MCF 10A (cell line): Measurements from ENCODE around the gene FBXO5. TPM values are rescaled to one million over a fixed set of nuclear protein-coding genes. Genes with fewer than 3 reads are reported as not detected.
"Not testable (repeated sequence)": the region's sequence is repeated elsewhere in the genome, so short reads cannot be mapped to it uniquely, and the experiment has no call there.

Experiments
- BruUV-seq: library from RNA; stranded (reverse); fragments of 400-500 nt; replicated peaks from 2 replicates; lab custom pipeline; 2021; lab: Mats Ljungman, UMichigan
- CTCF ChIA-PET: fragments of 300-600 bp; sonication (Branson Sonifier 250); formaldehyde crosslinking; extraction: SDS; loops from one replicate; lab custom pipeline; 2021; ENCODE audit warnings: antibody characterized with exemption, inconsistent platforms; lab: Yijun Ruan, JAX
- POLR2A ChIA-PET: fragments of 300-600, 350-650 bp; sonication (Branson Sonifier 250); formaldehyde crosslinking; extraction: SDS; loops from one replicate; lab custom pipeline; 2020; ENCODE audit warnings: antibody characterized with exemption, inconsistent platforms; lab: Yijun Ruan, JAX
- DNase-seq: peaks from one replicate; pipeline ENCODE4 v3.0.0-alpha.2; 2018; ENCODE audit not compliant: unreplicated experiment
- H3K27ac Mint-ChIP-seq: one replicate; pipeline ENCODE4 v1.8.0; 2022; ENCODE audit warnings: mild to moderate bottlenecking, low read depth, mixed read lengths; ENCODE audit not compliant: unreplicated experiment
- H3K27me3 Mint-ChIP-seq: one replicate; pipeline ENCODE4 v1.8.0; 2022; ENCODE audit warnings: mixed read lengths; ENCODE audit not compliant: insufficient read depth, unreplicated experiment
- H3K36me3 Mint-ChIP-seq: one replicate; pipeline ENCODE4 v1.8.0; 2022; ENCODE audit warnings: mild to moderate bottlenecking, moderate library complexity, mixed read lengths; ENCODE audit not compliant: insufficient read depth, unreplicated experiment
- H3K4me1 Mint-ChIP-seq: one replicate; pipeline ENCODE4 v1.8.0; 2022; ENCODE audit warnings: mixed read lengths; ENCODE audit not compliant: insufficient read depth, unreplicated experiment
- H3K4me3 Mint-ChIP-seq: one replicate; pipeline ENCODE4 v1.8.0; 2022; ENCODE audit warnings: mild to moderate bottlenecking, moderate library complexity, mixed read lengths; ENCODE audit not compliant: unreplicated experiment
- H3K9me3 Mint-ChIP-seq: one replicate; pipeline ENCODE4 v1.8.0; 2022; ENCODE audit warnings: mixed read lengths; ENCODE audit not compliant: unreplicated experiment
- CTCF ChIP-seq: fragments of 200-600 bp; IDR thresholded peaks from one replicate; pipeline ENCODE4 v1.8.0; 2022; ENCODE audit warnings: antibody characterized with exemption, mild to moderate bottlenecking; ENCODE audit not compliant: unreplicated experiment
- intact Hi-C: fragments of 100-400 bp; cut with micrococcal nuclease; formaldehyde crosslinking; loops from 2 replicates; pipeline ENCODE4 v1.14.1; 2022
- total RNA-seq: library from RNA; stranded (reverse); gene quantifications from 2 replicates; pipeline ENCODE4 v1.2.3, GENCODE V29; 2022

FBXO5 gene
- total RNA-seq, 1 experiment from 2014 or later, result 16.4 TPM

GRCh38 chr6:153001767-153002612 lies 19.1 kb upstream of the FBXO5 start:
- TF ChIP-seq CTCF, result no peak
- Mint-ChIP-seq H3K27ac (peak overlapping the region; percentile 97), H3K9me3 (no peaks in the 10 kb centered on the region), H3K4me3 (peak overlapping the region; percentile 99), H3K36me3 (peaks cover 35% of the 10 kb centered on the region), H3K4me1 (peaks cover 32% of the 10 kb centered on the region), H3K27me3 (no peaks in the 10 kb centered on the region)
- ChIA-PET POLR2A (interaction anchor here (1.3 to 8.0 kb wide), 5 partner anchors 11 to 24 kb away, joined by 4 to 100 read pairs (median 17); partner anchors contain the start of gene FBXO5), CTCF (interaction anchor here (0.5 to 0.6 kb wide), 2 partner anchors 28 to 324 kb away, joined by 3 read pairs; no protein-coding TSS in a partner anchor)
- DNase-seq, result peak; percentile 27
- TSS peak; percentile 63 for BruUV-seq
- intact Hi-C loops, result no loop called here

GRCh38 chr6:153000790-153001189 lies 17.9 kb upstream of the FBXO5 start:
- Mint-ChIP-seq H3K4me1 (peaks cover 37% of the 10 kb centered on the region), H3K36me3 (peaks cover 42% of the 10 kb centered on the region), H3K27ac (peak overlapping the region; percentile 97), H3K4me3 (peak overlapping the region; percentile 99)
- intact Hi-C loops, DNase-seq, H3K9me3 Mint-ChIP-seq, H3K27me3 Mint-ChIP-seq, BruUV-seq: not testable (repeated sequence)
- ChIA-PET CTCF (interaction anchor here (0.7 kb wide), 2 partner anchors 10 to 52 kb away, joined by 3 read pairs; no protein-coding TSS in a partner anchor), POLR2A (interaction anchor here (0.5 to 8.0 kb wide), 7 partner anchors 10 to 600 kb away, joined by 3 to 100 read pairs (median 4); partner anchors contain the start of gene FBXO5)

- POLR2A ChIA-PET, result interaction anchor here (0.7 to 8.0 kb wide), 6 partner anchors 9 to 1059 kb away, joined by 3 to 100 read pairs (median 10); partner anchors contain the start of gene FBXO5
- peaks cover 42% of the 10 kb centered on the region for H3K36me3 Mint-ChIP-seq
- peak overlapping the region; percentile 99 for H3K4me3 Mint-ChIP-seq
- CTCF ChIA-PET, result interaction anchor here (0.7 to 1.4 kb wide), 3 partner anchors 9 to 52 kb away, joined by 3 to 4 read pairs (median 3); no protein-coding TSS in a partner anchor
- BruUV-seq, result no TSS peak
- no peaks in the 10 kb centered on the region for H3K9me3 Mint-ChIP-seq
- DNase-seq, result no peak
- no peak for TF ChIP-seq CTCF
- peak overlapping the region; percentile 13 for H3K27ac Mint-ChIP-seq
- no peaks in the 10 kb centered on the region for H3K27me3 Mint-ChIP-seq
- H3K4me1 Mint-ChIP-seq, result peaks cover 37% of the 10 kb centered on the region
- intact Hi-C loops, result no loop called here
These were observed 17.4 kb upstream of the FBXO5 start for GRCh38 chr6:153000243-153000642.

GRCh38 chr6:152999538-152999937 lies 16.7 kb upstream of the FBXO5 start:
- intact Hi-C loops, H3K9me3 Mint-ChIP-seq, BruUV-seq, H3K27me3 Mint-ChIP-seq, DNase-seq: not testable (repeated sequence)
- peaks cover 48% of the 10 kb centered on the region for H3K36me3 Mint-ChIP-seq
- peak overlapping the region; percentile 13 for H3K27ac Mint-ChIP-seq
- H3K4me3 Mint-ChIP-seq, result peak overlapping the region; percentile 32
- CTCF ChIA-PET, result interaction anchor here (1.4 kb wide), 1 partner anchor 45 kb away, joined by 4 read pairs; no protein-coding TSS in a partner anchor
- POLR2A ChIA-PET, result interaction anchor here (0.8 to 8.0 kb wide), 2 partner anchors 15 to 1060 kb away, joined by 3 to 100 read pairs; partner anchors contain the start of gene FBXO5
- peaks cover 37% of the 10 kb centered on the region for H3K4me1 Mint-ChIP-seq
